Neural progenitor cell (in vitro differentiated cells): Measurements from ENCODE around the gene MORN3. TPM values are rescaled to one million over a fixed set of nuclear protein-coding genes. Genes with fewer than 3 reads are reported as not detected.

Experiments used
- DNase-seq: peaks from one replicate; pipeline ENCODE4 v3.0.0-alpha.2; 2016; ENCODE audit warnings: low spot score
- H2AFZ ChIP-seq: fragments of 200-600 bp; sonication (generic); replicated peaks from 2 replicates; pipeline ENCODE4 v1.6.1; 2016; ENCODE audit warnings: antibody characterized with exemption
- H3F3A ChIP-seq: fragments of 200-600 bp; sonication (generic); 2 replicates; pipeline ENCODE4 v1.6.1; 2016; ENCODE audit warnings: antibody characterized with exemption, low read depth
- H3K27ac ChIP-seq: fragments of 200-600 bp; sonication (generic); 2 replicates; pipeline ENCODE4 v1.5.1; 2016; ENCODE audit warnings: mild to moderate bottlenecking
- H3K27me3 ChIP-seq: fragments of 200-600 bp; sonication (generic); 2 replicates; pipeline ENCODE4 v1.6.1; 2016; ENCODE audit warnings: mild to moderate bottlenecking, moderate library complexity
- H3K36me3 ChIP-seq: fragments of 200-600 bp; sonication (generic); 2 replicates; pipeline ENCODE4 v1.5.1; 2016
- H3K4me1 ChIP-seq: fragments of 200-600 bp; sonication (generic); 2 replicates; pipeline ENCODE4 v1.6.1; 2016; ENCODE audit warnings: mixed run types
- H3K4me2 ChIP-seq: fragments of 200-600 bp; sonication (generic); 2 replicates; pipeline ENCODE4 v1.6.1; 2016
- H3K4me3 ChIP-seq: fragments of 200-600 bp; sonication (generic); 2 replicates; pipeline ENCODE4 v1.5.1; 2016
- H3K79me2 ChIP-seq: fragments of 200-600 bp; sonication (generic); 2 replicates; pipeline ENCODE4 v1.6.1; 2016; ENCODE audit warnings: low read depth
- H3K9ac ChIP-seq: fragments of 200-600 bp; sonication (generic); 2 replicates; pipeline ENCODE4 v1.6.1; 2016
- H3K9me3 ChIP-seq: fragments of 200-600 bp; sonication (generic); 2 replicates; pipeline ENCODE4 v1.5.1; 2016; ENCODE audit warnings: low read depth
- H4K20me1 ChIP-seq: fragments of 200-600 bp; sonication (generic); 2 replicates; pipeline ENCODE4 v1.6.1; 2016; ENCODE audit warnings: low read depth
- H3K27ac Mint-ChIP-seq: 3 replicates; pipeline ENCODE4 v1.8.0; 2021; ENCODE audit warnings: mixed read lengths
- H3K27me3 Mint-ChIP-seq: 2 replicates; pipeline ENCODE4 v1.8.0; 2022; ENCODE audit warnings: low read depth, mild to moderate bottlenecking, inconsistent platforms, moderate library complexity, mixed read lengths; ENCODE audit not compliant: insufficient read depth
- H3K36me3 Mint-ChIP-seq: 3 replicates; pipeline ENCODE4 v1.8.0; 2021; ENCODE audit warnings: mixed read lengths
- H3K4me1 Mint-ChIP-seq: 3 replicates; pipeline ENCODE4 v1.8.0; 2021; ENCODE audit warnings: mixed read lengths
- H3K4me3 Mint-ChIP-seq: 3 replicates; pipeline ENCODE4 v1.8.0; 2021; ENCODE audit warnings: mild to moderate bottlenecking, moderate library complexity, mixed read lengths
- H3K9me3 Mint-ChIP-seq: 3 replicates; pipeline ENCODE4 v1.8.0; 2020; ENCODE audit warnings: mixed read lengths
- CTCF ChIP-seq: fragments of 200-600 bp; sonication (generic); IDR thresholded peaks from 2 replicates; pipeline ENCODE4 v1.5.1; 2017; ENCODE audit warnings: antibody characterized with exemption, mild to moderate bottlenecking
- EZH2 ChIP-seq: fragments of 200-600 bp; sonication (generic); IDR thresholded peaks from 2 replicates; pipeline ENCODE4 v1.6.1; 2017; ENCODE audit warnings: antibody characterized with exemption, mild to moderate bottlenecking, moderate library complexity
- EZH2phosphoT487 ChIP-seq: fragments of 200-600 bp; sonication (generic); IDR thresholded peaks from 2 replicates; pipeline ENCODE4 v1.6.1; 2017; ENCODE audit warnings: antibody characterized with exemption
- total RNA-seq: library from RNA; depleted of rRNA; stranded (reverse); fragments of >200 nt; gene quantifications from 2 replicates; pipeline ENCODE4 v1.2.3, GENCODE V29; 2015; ENCODE audit warnings: low replicate concordance

The MORN3 gene
- total RNA-seq, 1 donor from 2014 or later = 0.19 TPM

- no peak overlapping the region for H3K4me3 ChIP-seq
- Mint-ChIP-seq H3K9me3 (no peaks in the 10 kb centered on the region), H3K27me3 (peaks cover 5% of the 10 kb centered on the region), H3K36me3 (no peaks in the 10 kb centered on the region), H3K4me3 (no peak overlapping the region), H3K27ac (peak overlapping the region; percentile 40), H3K4me1 (peaks cover 20% of the 10 kb centered on the region)
- H4K20me1 ChIP-seq = no peaks in the 10 kb centered on the region
- H3K4me1 ChIP-seq = peaks cover 14% of the 10 kb centered on the region
- no peak overlapping the region for H3K27ac ChIP-seq
- no peak overlapping the region for H3K4me2 ChIP-seq
- no peak for DNase-seq
- H2AFZ ChIP-seq = no peak overlapping the region
- TF ChIP-seq CTCF (no peak), EZH2phosphoT487 (no peak)
- no peaks in the 10 kb centered on the region for H3K79me2 ChIP-seq
- H3K9me3 ChIP-seq = no peaks in the 10 kb centered on the region
- no peak overlapping the region for H3K9ac ChIP-seq
- no peaks in the 10 kb centered on the region for H3K27me3 ChIP-seq
- no peaks in the 10 kb centered on the region for H3K36me3 ChIP-seq
- H3F3A ChIP-seq = peaks cover 31% of the 10 kb centered on the region
Measured at GRCh38 chr12:121657305-121658008, 12.0 kb downstream of the MORN3 start.

- no peak for TF ChIP-seq EZH2
- no peak for TF ChIP-seq CTCF
- no peak for TF ChIP-seq EZH2phosphoT487
- Histone ChIP-seq H3K36me3 (no peaks in the 10 kb centered on the region), H4K20me1 (no peaks in the 10 kb centered on the region), H3K27ac (no peak overlapping the region), H3K4me3 (no peak overlapping the region), H3K9ac (no peak overlapping the region), H3K9me3 (no peaks in the 10 kb centered on the region), H3F3A (peaks cover 37% of the 10 kb centered on the region), H3K4me2 (no peak overlapping the region), H3K79me2 (no peaks in the 10 kb centered on the region), H3K27me3 (no peaks in the 10 kb centered on the region), H3K4me1 (peaks cover 14% of the 10 kb centered on the region), H2AFZ (no peak overlapping the region)
- Mint-ChIP-seq H3K4me1 (peaks cover 24% of the 10 kb centered on the region), H3K36me3 (no peaks in the 10 kb centered on the region), H3K9me3 (no peaks in the 10 kb centered on the region), H3K4me3 (no peak overlapping the region), H3K27me3 (peaks cover 3% of the 10 kb centered on the region), H3K27ac (no peak overlapping the region)
- DNase-seq = no peak
Measured at GRCh38 chr12:121656122-121656521, 13.3 kb downstream of the MORN3 start.

DNA sequence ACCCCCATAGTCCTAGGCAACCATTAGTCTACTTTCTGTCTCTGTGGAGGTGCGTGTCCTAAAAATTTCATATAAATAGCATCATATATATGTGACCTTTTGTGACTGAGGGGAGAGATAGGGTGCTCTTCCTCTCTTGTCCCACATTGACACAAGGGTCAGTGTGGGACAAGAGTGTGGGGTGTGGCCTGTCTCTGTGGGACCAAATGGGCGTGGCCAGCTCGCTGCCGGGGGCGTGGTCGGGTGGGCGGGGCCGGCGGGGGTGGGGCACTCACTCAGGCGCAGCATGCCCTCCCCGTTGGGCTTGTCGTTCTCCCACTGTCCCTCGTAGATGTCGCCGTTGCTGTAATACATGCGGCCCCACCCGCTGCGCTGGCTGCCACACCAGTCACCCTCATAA is 15.5 kb downstream of the MORN3 start:
- no peak overlapping the region for H3K4me3 ChIP-seq
- Mint-ChIP-seq H3K9me3 (no peaks in the 10 kb centered on the region), H3K4me3 (no peak overlapping the region), H3K36me3 (no peaks in the 10 kb centered on the region), H3K4me1 (peaks cover 13% of the 10 kb centered on the region), H3K27me3 (peaks cover 3% of the 10 kb centered on the region), H3K27ac (no peak overlapping the region)
- no peaks in the 10 kb centered on the region for H3K27me3 ChIP-seq
- no peaks in the 10 kb centered on the region for H3K9me3 ChIP-seq
- no peaks in the 10 kb centered on the region for H3K36me3 ChIP-seq
- H3K27ac ChIP-seq = no peak overlapping the region
- no peak for DNase-seq
- no peaks in the 10 kb centered on the region for H3K79me2 ChIP-seq
- no peak overlapping the region for H3K9ac ChIP-seq
- TF ChIP-seq EZH2 (no peak), EZH2phosphoT487 (no peak), CTCF (no peak)
- no peak overlapping the region for H3K4me2 ChIP-seq
- H3F3A ChIP-seq = peaks cover 26% of the 10 kb centered on the region
- no peak overlapping the region for H2AFZ ChIP-seq
- peaks cover 6% of the 10 kb centered on the region for H3K4me1 ChIP-seq
- H4K20me1 ChIP-seq = no peaks in the 10 kb centered on the region
